ENCODE results near the gene MRFAP1L1.

Gene MRFAP1L1

GRCh38 chr4:6688879-6689505 lies 20.7 kb downstream of the MRFAP1L1 start:
- Histone ChIP-seq H3K4me2 (no peak overlapping the region), H3K4me1 (ENCODE audit: low read depth, poor library complexity, severe bottlenecking) (peaks cover 5% of the 10 kb centered on the region)

DNA sequence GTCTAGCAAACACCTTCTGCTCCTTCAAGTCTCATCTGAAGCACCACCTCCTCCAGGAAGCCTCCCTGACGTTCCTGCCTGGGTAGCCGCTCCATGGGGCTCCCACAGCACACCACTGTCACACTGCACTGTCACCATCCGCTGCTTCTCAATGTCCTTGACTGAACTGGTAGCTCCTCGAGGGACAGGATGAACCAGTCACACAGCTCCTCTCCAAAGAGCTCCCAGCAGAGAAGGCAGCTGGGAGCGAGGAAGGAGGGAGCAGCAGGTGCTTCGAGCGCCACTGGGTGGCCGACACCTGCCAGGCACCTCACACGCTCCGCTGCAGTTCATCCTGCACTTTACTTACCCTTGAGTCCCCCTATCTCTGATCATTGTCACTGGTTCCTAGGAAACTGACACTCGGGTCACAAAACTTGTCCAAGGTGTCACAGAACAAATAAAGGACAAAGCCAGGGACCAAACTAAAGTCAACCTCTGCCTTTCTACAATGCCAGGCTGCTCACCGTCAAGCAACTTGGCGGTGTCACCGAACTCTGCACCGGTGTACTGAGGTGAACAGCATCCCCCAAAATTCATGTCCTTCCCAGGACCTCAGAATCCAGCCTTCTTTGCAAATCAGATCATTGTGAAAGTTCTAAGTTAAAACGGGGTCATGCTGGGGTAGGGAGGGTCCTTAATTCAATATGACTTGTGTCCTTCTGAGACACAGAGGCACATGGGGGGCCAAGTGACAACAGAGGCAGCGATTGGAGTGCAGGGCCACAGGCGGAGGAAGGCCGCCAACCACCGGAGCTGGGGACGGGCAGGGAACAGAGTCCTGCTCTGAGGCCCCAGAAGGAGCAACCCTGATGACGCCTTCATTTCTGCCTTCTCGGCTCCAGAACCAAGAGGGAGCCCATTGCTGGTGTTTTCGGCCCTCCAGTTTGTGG lies 21.5 kb downstream of the MRFAP1L1 start:
- no peak for TF ChIP-seq CTCF (conservative IDR thresholded peaks at IDR 0.05; ENCODE audit: low read depth, low read length)
- H3K4me2 ChIP-seq: no peak overlapping the region
- no peak overlapping the region for H2AFZ ChIP-seq (ENCODE audit: low read depth)
- no peak overlapping the region for H3K27ac ChIP-seq
- H3K79me2 ChIP-seq (ENCODE audit: insufficient read depth, low read depth): no peaks in the 10 kb centered on the region
- no peak overlapping the region for H3K4me3 ChIP-seq (IDR thresholded peaks at IDR 0.05; ENCODE audit: insufficient read depth, low read depth, low read length)
- H3K27me3 ChIP-seq (ENCODE audit: insufficient read depth, low read depth): no peaks in the 10 kb centered on the region
- no peaks in the 10 kb centered on the region for H4K20me1 ChIP-seq (ENCODE audit: insufficient read depth)
- H3K36me3 ChIP-seq (ENCODE audit: insufficient read depth): no peaks in the 10 kb centered on the region
- peaks cover 5% of the 10 kb centered on the region for H3K4me1 ChIP-seq (ENCODE audit: low read depth, poor library complexity, severe bottlenecking)
- H3K9ac ChIP-seq: no peak overlapping the region

More at GRCh38 chr4:6688879-6689505, 20.7 kb downstream of the MRFAP1L1 start:
- Histone ChIP-seq H3K36me3 (ENCODE audit: insufficient read depth) (no peaks in the 10 kb centered on the region), H3K27me3 (ENCODE audit: insufficient read depth, low read depth) (no peaks in the 10 kb centered on the region), H3K9ac (no peak overlapping the region), H3K27ac (no peak overlapping the region), H3K4me3 (IDR thresholded peaks at IDR 0.05; ENCODE audit: insufficient read depth, low read depth, low read length) (no peak overlapping the region), H2AFZ (ENCODE audit: low read depth) (no peak overlapping the region), H3K79me2 (ENCODE audit: insufficient read depth, low read depth) (no peaks in the 10 kb centered on the region), H4K20me1 (ENCODE audit: insufficient read depth) (no peaks in the 10 kb centered on the region)
- TF ChIP-seq CTCF (conservative IDR thresholded peaks at IDR 0.05; ENCODE audit: low read depth, low read length): no peak

DNA sequence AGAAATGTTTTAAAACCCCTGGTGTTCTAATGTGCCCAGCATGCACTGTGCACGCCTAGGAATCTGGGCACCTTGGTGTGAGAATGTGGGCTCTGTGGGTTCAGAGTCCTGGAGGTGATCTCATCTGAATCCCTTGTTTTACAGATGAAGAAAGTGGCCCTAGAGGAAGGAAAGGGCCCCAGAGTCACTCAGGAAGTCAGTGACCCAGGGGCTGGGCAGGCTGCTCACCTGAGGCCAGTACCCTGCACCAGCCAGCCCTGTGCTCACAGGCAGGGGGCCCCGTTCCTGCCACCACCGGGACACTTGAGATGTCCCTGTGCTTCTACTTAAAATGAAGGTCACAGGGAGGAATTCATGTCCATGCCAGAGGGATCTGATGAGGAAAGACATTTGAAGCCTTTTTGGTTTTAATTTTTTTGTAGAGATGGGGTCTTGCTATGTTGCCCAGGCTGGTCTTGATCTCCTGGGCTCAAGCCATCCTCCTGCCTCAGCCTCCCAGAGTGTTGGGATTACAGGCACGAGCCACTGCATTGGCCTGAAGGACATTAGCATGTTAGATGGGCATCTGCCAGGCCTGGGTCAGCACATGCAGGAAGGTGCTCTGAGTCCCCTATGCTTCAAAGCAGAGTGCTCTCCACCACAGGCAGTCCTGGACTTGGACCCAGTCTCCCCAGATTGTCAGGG lies 23.4 kb downstream of the MRFAP1L1 start:
- H3K4me3 ChIP-seq (IDR thresholded peaks at IDR 0.05; ENCODE audit: insufficient read depth, low read depth, low read length): no peak overlapping the region
- H3K4me1 ChIP-seq (ENCODE audit: low read depth, poor library complexity, severe bottlenecking): peaks cover 5% of the 10 kb centered on the region
- no peaks in the 10 kb centered on the region for H3K79me2 ChIP-seq (ENCODE audit: insufficient read depth, low read depth)
- no peaks in the 10 kb centered on the region for H3K27me3 ChIP-seq (ENCODE audit: insufficient read depth, low read depth)
- H3K27ac ChIP-seq: no peak overlapping the region
- no peak overlapping the region for H3K9ac ChIP-seq
- H3K4me2 ChIP-seq: no peak overlapping the region
- H4K20me1 ChIP-seq (ENCODE audit: insufficient read depth): no peaks in the 10 kb centered on the region
- TF ChIP-seq CTCF (conservative IDR thresholded peaks at IDR 0.05; ENCODE audit: low read depth, low read length): no peak
- H2AFZ ChIP-seq (ENCODE audit: low read depth): no peak overlapping the region
- H3K36me3 ChIP-seq (ENCODE audit: insufficient read depth): no peaks in the 10 kb centered on the region

DNA sequence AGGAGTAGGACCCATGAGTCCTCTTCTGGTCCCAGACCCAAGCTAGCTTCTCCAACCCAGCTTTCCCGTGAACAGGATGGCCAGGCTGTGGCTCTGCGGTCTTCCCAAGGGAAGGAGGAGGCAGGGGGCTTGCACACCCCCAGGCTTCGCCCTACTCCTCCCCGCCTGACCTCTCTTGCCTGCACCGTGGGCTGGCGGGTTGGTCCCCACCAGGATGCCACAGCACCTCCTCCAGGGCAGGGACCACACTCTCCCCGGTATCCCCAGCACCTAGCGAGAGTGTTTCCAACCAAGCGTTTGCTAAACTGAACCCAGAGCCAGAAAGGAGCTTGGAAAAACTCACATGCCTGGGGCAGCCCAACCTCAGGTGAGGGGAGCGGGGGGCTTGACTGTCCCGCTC lies 25.0 kb downstream of the MRFAP1L1 start:
- Histone ChIP-seq H3K4me1 (ENCODE audit: low read depth, poor library complexity, severe bottlenecking) (peaks cover 5% of the 10 kb centered on the region), H3K4me2 (no peak overlapping the region), H3K4me3 (IDR thresholded peaks at IDR 0.05; ENCODE audit: insufficient read depth, low read depth, low read length) (no peak overlapping the region), H2AFZ (ENCODE audit: low read depth) (no peak overlapping the region), H4K20me1 (ENCODE audit: insufficient read depth) (no peaks in the 10 kb centered on the region), H3K27ac (no peak overlapping the region), H3K79me2 (ENCODE audit: insufficient read depth, low read depth) (no peaks in the 10 kb centered on the region), H3K36me3 (ENCODE audit: insufficient read depth) (no peaks in the 10 kb centered on the region), H3K27me3 (ENCODE audit: insufficient read depth, low read depth) (no peaks in the 10 kb centered on the region), H3K9ac (no peak overlapping the region)
- TF ChIP-seq CTCF (conservative IDR thresholded peaks at IDR 0.05; ENCODE audit: low read depth, low read length): no peak
